Measurements from ENCODE around the gene ADAMTS13.

The ADAMTS13 gene

GRCh38 chr9:133471551-133472276 is 49.5 kb downstream of the ADAMTS13 start:
- H3K36me3 ChIP-seq (ENCODE audit: insufficient read depth, low read length), result no peaks in the 10 kb centered on the region
- H3K4me1 ChIP-seq (ENCODE audit: insufficient read depth, low read length), result no peaks in the 10 kb centered on the region
- no peaks in the 10 kb centered on the region for H3K9me3 ChIP-seq (ENCODE audit: control insufficient read depth, insufficient read depth, low read length)
- no peak overlapping the region for H3K9ac ChIP-seq (ENCODE audit: low read depth, low read length)

GRCh38 chr9:133472277-133472645 is 50.1 kb downstream of the ADAMTS13 start:
- no peaks in the 10 kb centered on the region for H3K36me3 ChIP-seq (ENCODE audit: insufficient read depth, low read length)
- H3K9ac ChIP-seq (ENCODE audit: low read depth, low read length), result no peak overlapping the region
- H3K4me1 ChIP-seq (ENCODE audit: insufficient read depth, low read length), result no peaks in the 10 kb centered on the region
- H3K9me3 ChIP-seq (ENCODE audit: control insufficient read depth, insufficient read depth, low read length), result no peaks in the 10 kb centered on the region

GRCh38 chr9:133472753-133473378 is 50.7 kb downstream of the ADAMTS13 start:
- no peaks in the 10 kb centered on the region for H3K36me3 ChIP-seq (ENCODE audit: insufficient read depth, low read length)
- 0 out of 2 replicates have a peak, but pooled peaks cover 2% of the 10 kb centered on the region for H3K4me1 ChIP-seq (ENCODE audit: insufficient read depth, low read length)
- no peak overlapping the region for H3K9ac ChIP-seq (ENCODE audit: low read depth, low read length)
- H3K9me3 ChIP-seq (ENCODE audit: control insufficient read depth, insufficient read depth, low read length), result no peaks in the 10 kb centered on the region

GRCh38 chr9:133473743-133474142 is 51.6 kb downstream of the ADAMTS13 start:
- H3K9me3 ChIP-seq (ENCODE audit: control insufficient read depth, insufficient read depth, low read length), result no peaks in the 10 kb centered on the region
- no peaks in the 10 kb centered on the region for H3K36me3 ChIP-seq (ENCODE audit: insufficient read depth, low read length)
- H3K9ac ChIP-seq (ENCODE audit: low read depth, low read length), result no peak overlapping the region
- 0 out of 2 replicates have a peak, but pooled peaks cover 4% of the 10 kb centered on the region for H3K4me1 ChIP-seq (ENCODE audit: insufficient read depth, low read length)

GRCh38 chr9:133474215-133474614 is 52.0 kb downstream of the ADAMTS13 start:
- Histone ChIP-seq H3K36me3 (ENCODE audit: insufficient read depth, low read length) (no peaks in the 10 kb centered on the region), H3K9me3 (ENCODE audit: control insufficient read depth, insufficient read depth, low read length) (no peaks in the 10 kb centered on the region), H3K9ac (ENCODE audit: low read depth, low read length) (no peak overlapping the region), H3K4me1 (ENCODE audit: insufficient read depth, low read length) (0 out of 2 replicates have a peak, but pooled peaks cover 4% of the 10 kb centered on the region)

GRCh38 chr9:133474853-133475252 is 52.7 kb downstream of the ADAMTS13 start:
- 0 out of 2 replicates have a peak, but pooled peaks cover 4% of the 10 kb centered on the region for H3K4me1 ChIP-seq (ENCODE audit: insufficient read depth, low read length)
- H3K9ac ChIP-seq (ENCODE audit: low read depth, low read length), result no peak overlapping the region
- H3K36me3 ChIP-seq (ENCODE audit: insufficient read depth, low read length), result no peaks in the 10 kb centered on the region
- no peaks in the 10 kb centered on the region for H3K9me3 ChIP-seq (ENCODE audit: control insufficient read depth, insufficient read depth, low read length)

GRCh38 chr9:133475292-133476012 is 53.3 kb downstream of the ADAMTS13 start:
- H3K36me3 ChIP-seq (ENCODE audit: insufficient read depth, low read length), result no peaks in the 10 kb centered on the region

GRCh38 chr9:133476036-133476931 is 54.1 kb downstream of the ADAMTS13 start:
- H3K9me3 ChIP-seq (ENCODE audit: control insufficient read depth, insufficient read depth, low read length), result no peaks in the 10 kb centered on the region
- no peak overlapping the region for H3K9ac ChIP-seq (ENCODE audit: low read depth, low read length)
- H3K36me3 ChIP-seq (ENCODE audit: insufficient read depth, low read length), result no peaks in the 10 kb centered on the region
- H3K4me1 ChIP-seq (ENCODE audit: insufficient read depth, low read length), result 0 out of 2 replicates have a peak, but pooled peaks cover 4% of the 10 kb centered on the region

More at GRCh38 chr9:133475292-133476012, 53.3 kb downstream of the ADAMTS13 start:
- Histone ChIP-seq H3K4me1 (ENCODE audit: insufficient read depth, low read length) (0 out of 2 replicates have a peak, but pooled peaks cover 4% of the 10 kb centered on the region), H3K9ac (ENCODE audit: low read depth, low read length) (no peak overlapping the region), H3K9me3 (ENCODE audit: control insufficient read depth, insufficient read depth, low read length) (no peaks in the 10 kb centered on the region)

- Histone ChIP-seq H3K36me3 (ENCODE audit: insufficient read depth, low read length) (no peaks in the 10 kb centered on the region), H3K9ac (ENCODE audit: low read depth, low read length) (no peak overlapping the region), H3K9me3 (ENCODE audit: control insufficient read depth, insufficient read depth, low read length) (no peaks in the 10 kb centered on the region), H3K4me1 (ENCODE audit: insufficient read depth, low read length) (0 out of 2 replicates have a peak, but pooled peaks cover 4% of the 10 kb centered on the region)
These were observed 54.8 kb downstream of the ADAMTS13 start for GRCh38 chr9:133476941-133477340.

- Histone ChIP-seq H3K4me1 (ENCODE audit: insufficient read depth, low read length) (0 out of 2 replicates have a peak, but pooled peaks cover 4% of the 10 kb centered on the region), H3K9me3 (ENCODE audit: control insufficient read depth, insufficient read depth, low read length) (no peaks in the 10 kb centered on the region), H3K36me3 (ENCODE audit: insufficient read depth, low read length) (no peaks in the 10 kb centered on the region), H3K9ac (ENCODE audit: low read depth, low read length) (no peak overlapping the region; the same call in 1 of the 2 replicates)
These were observed 55.3 kb downstream of the ADAMTS13 start for GRCh38 chr9:133477461-133477860.

GRCh38 chr9:133477992-133478850 is 56.1 kb downstream of the ADAMTS13 start:
- Histone ChIP-seq H3K36me3 (ENCODE audit: insufficient read depth, low read length) (no peaks in the 10 kb centered on the region), H3K4me1 (ENCODE audit: insufficient read depth, low read length) (0 out of 2 replicates have a peak, but pooled peaks cover 4% of the 10 kb centered on the region), H3K9ac (ENCODE audit: low read depth, low read length) (peak overlapping the region; percentile 77), H3K9me3 (ENCODE audit: control insufficient read depth, insufficient read depth, low read length) (no peaks in the 10 kb centered on the region)

GRCh38 chr9:133478851-133479711 is 56.9 kb downstream of the ADAMTS13 start, which contains the start of gene SLC2A6:
Gene SLC2A6 (minus strand): TSS chr9:133479099. CDS start chr9:133479059, 40 bp downstream.
- Histone ChIP-seq H3K9me3 (ENCODE audit: control insufficient read depth, insufficient read depth, low read length) (no peaks in the 10 kb centered on the region), H3K4me1 (ENCODE audit: insufficient read depth, low read length) (0 out of 2 replicates have a peak, but pooled peaks cover 4% of the 10 kb centered on the region), H3K36me3 (ENCODE audit: insufficient read depth, low read length) (no peaks in the 10 kb centered on the region), H3K9ac (ENCODE audit: low read depth, low read length) (peak within 1 kb of the TSS; percentile 77)
